IPS DF 4.7 (cell line): ENCODE measurements around the gene DSCAML1.
"Not testable (repeated sequence)": the region's sequence is repeated elsewhere in the genome, so short reads cannot be mapped to it uniquely, and the experiment has no call there.

ENCODE experiments used
- DNase-seq: peaks from one replicate; pipeline ENCODE4 v3.0.0-alpha.2; 2013; ENCODE audit warnings: low spot score; ENCODE audit errors: extremely low read depth

DSCAML1 gene

GRCh38 chr11:117820071-117820470, 23.1 kb upstream of the DSCAML1 start:
- DNase-seq: no peak

- no peak for DNase-seq
These were observed 22.4 kb upstream of the DSCAML1 start for GRCh38 chr11:117819096-117820040.

- no peak for DNase-seq
These were observed 21.2 kb upstream of the DSCAML1 start for GRCh38 chr11:117818041-117818873.

- DNase-seq: no peak
These were observed 20.5 kb upstream of the DSCAML1 start for GRCh38 chr11:117817368-117818040.

- DNase-seq: no peak
These were observed 19.9 kb upstream of the DSCAML1 start for GRCh38 chr11:117816846-117817367.

- no peak for DNase-seq
These were observed 19.2 kb upstream of the DSCAML1 start for GRCh38 chr11:117816151-117816741.

GRCh38 chr11:117815262-117815803, 18.3 kb upstream of the DSCAML1 start:
- no peak for DNase-seq

- no peak for DNase-seq
These were observed 17.8 kb upstream of the DSCAML1 start for GRCh38 chr11:117814766-117815261.

GRCh38 chr11:117814204-117814765, 17.3 kb upstream of the DSCAML1 start:
- no peak for DNase-seq

GRCh38 chr11:117810056-117810451, 13.0 kb upstream of the DSCAML1 start:
- DNase-seq: not testable (repeated sequence)

GRCh38 chr11:117809236-117810055, 12.4 kb upstream of the DSCAML1 start:
- no peak for DNase-seq

- no peak for DNase-seq
These were observed 11.8 kb upstream of the DSCAML1 start for GRCh38 chr11:117808784-117809183.

GRCh38 chr11:117807482-117808327, 10.7 kb upstream of the DSCAML1 start:
- no peak for DNase-seq

GRCh38 chr11:117806846-117807245, 9.8 kb upstream of the DSCAML1 start:
- no peak for DNase-seq

GRCh38 chr11:117805045-117805444, 8.0 kb upstream of the DSCAML1 start:
- no peak for DNase-seq

- DNase-seq: no peak
These were observed 6.9 kb upstream of the DSCAML1 start for GRCh38 chr11:117803896-117804295.

GRCh38 chr11:117799634-117800033, 2.6 kb upstream of the DSCAML1 start:
- no peak for DNase-seq

- DNase-seq: no peak
These were observed 552 bp downstream of the DSCAML1 start for GRCh38 chr11:117796456-117796871.
